ENCODE results near the gene PPP6R3.

Gene PPP6R3

DNA sequence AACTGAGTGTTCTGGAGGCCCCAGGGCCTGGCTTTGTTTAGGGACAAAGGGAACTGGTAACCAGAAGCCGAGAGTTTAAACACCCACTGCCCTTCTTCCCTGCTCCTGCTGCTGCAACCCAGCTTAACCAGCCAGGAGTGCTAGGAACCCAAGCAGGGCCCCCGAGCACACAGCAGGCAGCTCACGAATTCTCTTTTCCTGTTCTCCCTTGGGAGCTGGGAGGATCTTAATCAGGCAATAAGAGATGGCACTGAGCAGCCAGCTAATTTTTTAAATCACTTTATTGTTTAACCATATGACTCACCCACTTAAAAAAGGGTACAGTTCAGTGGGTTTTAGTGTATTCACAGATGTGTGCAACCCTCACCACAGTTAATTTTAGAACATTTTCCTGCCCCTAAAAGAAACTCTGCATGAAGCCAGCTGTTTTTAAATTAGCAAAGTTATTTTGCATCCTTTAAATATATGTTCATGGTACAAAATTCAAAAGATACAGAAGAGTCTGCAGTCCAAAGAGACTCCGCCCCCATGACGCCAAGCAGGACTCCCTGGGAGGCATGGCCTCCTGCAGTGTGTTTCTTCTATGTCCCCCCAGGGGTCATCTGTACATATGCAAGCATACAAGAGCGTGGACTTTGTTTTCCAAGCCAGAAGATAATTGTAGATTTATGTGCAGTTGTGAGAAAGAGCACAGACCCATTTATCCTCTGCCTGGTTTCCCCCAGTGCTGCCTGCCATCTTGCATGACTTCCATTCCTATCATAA, 18.9 kb upstream of the PPP6R3 start:
- DNase-seq (ENCODE audit: low read depth), result peak; percentile 83
- H3K4me3 ChIP-seq (ENCODE audit: low read depth, low read length), result no peak overlapping the region
- TF ChIP-seq POLR2A (IDR thresholded peaks at IDR 0.05; ENCODE audit: extremely low read depth, insufficient read length) (no peak), MAX (IDR thresholded peaks at IDR 0.05; ENCODE audit: low read depth, low read length) (no peak)
- TF ChIP-seq, protein P1, sequence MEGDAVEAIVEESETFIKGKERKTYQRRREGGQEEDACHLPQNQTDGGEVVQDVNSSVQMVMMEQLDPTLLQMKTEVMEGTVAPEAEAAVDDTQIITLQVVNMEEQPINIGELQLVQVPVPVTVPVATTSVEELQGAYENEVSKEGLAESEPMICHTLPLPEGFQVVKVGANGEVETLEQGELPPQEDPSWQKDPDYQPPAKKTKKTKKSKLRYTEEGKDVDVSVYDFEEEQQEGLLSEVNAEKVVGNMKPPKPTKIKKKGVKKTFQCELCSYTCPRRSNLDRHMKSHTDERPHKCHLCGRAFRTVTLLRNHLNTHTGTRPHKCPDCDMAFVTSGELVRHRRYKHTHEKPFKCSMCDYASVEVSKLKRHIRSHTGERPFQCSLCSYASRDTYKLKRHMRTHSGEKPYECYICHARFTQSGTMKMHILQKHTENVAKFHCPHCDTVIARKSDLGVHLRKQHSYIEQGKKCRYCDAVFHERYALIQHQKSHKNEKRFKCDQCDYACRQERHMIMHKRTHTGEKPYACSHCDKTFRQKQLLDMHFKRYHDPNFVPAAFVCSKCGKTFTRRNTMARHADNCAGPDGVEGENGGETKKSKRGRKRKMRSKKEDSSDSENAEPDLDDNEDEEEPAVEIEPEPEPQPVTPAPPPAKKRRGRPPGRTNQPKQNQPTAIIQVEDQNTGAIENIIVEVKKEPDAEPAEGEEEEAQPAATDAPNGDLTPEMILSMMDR (IDR thresholded peaks at IDR 0.05; ENCODE audit: low read depth, low read length), result no peak

- H3K4me3 ChIP-seq (ENCODE audit: low read depth, low read length), result no peak overlapping the region
- no peak for DNase-seq (ENCODE audit: low read depth)
- TF ChIP-seq, protein P1 (IDR thresholded peaks at IDR 0.05; ENCODE audit: low read depth, low read length), result no peak
- TF ChIP-seq MAX (IDR thresholded peaks at IDR 0.05; ENCODE audit: low read depth, low read length) (no peak), MYC (IDR thresholded peaks at IDR 0.05; ENCODE audit: low read depth, low read length) (no peak), POLR2A (IDR thresholded peaks at IDR 0.05; ENCODE audit: extremely low read depth, insufficient read length) (no peak)
These were observed 18.1 kb upstream of the PPP6R3 start for GRCh38 chr11:68442433-68442832.

DNA sequence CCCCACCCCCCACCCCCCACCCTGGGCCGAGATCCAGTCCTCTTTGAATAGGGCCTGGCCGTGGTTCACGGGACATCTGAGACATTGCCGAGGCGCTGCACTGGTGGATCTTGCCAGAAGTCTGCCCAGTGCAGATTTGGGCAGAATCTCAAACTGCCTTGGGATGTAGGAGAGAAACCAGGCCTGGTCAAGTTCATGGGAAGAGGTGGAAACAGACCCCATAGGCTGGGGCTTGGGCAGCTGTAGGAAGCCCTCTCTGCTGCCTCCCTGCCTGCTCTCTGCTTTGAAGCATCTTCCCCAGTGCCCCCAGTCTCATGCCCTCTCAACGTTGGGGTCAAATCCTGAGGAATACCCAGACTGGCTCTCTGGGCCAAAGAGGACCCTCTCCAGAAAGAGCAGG, 16.0 kb upstream of the PPP6R3 start:
- H3K4me3 ChIP-seq (ENCODE audit: low read depth, low read length), result no peak overlapping the region
- TF ChIP-seq POLR2A (IDR thresholded peaks at IDR 0.05; ENCODE audit: extremely low read depth, insufficient read length) (no peak), MYC (IDR thresholded peaks at IDR 0.05; ENCODE audit: low read depth, low read length) (no peak), MAX (IDR thresholded peaks at IDR 0.05; ENCODE audit: low read depth, low read length) (no peak)
- TF ChIP-seq, protein P1 (IDR thresholded peaks at IDR 0.05; ENCODE audit: low read depth, low read length), result no peak

GRCh38 chr11:68445531-68446035, 15.0 kb upstream of the PPP6R3 start:
- no peak for TF ChIP-seq MAX (IDR thresholded peaks at IDR 0.05; ENCODE audit: low read depth, low read length)
- TF ChIP-seq, protein P1 (IDR thresholded peaks at IDR 0.05; ENCODE audit: low read depth, low read length), result no peak
- no peak for TF ChIP-seq POLR2A (IDR thresholded peaks at IDR 0.05; ENCODE audit: extremely low read depth, insufficient read length)
- no peak for TF ChIP-seq MYC (IDR thresholded peaks at IDR 0.05; ENCODE audit: low read depth, low read length)
- DNase-seq (ENCODE audit: low read depth), result no peak
- H3K4me3 ChIP-seq (ENCODE audit: low read depth, low read length), result no peak overlapping the region

More for the DNA sequence above, 16.0 kb upstream of the PPP6R3 start:
- DNase-seq (ENCODE audit: low read depth), result no peak

DNA sequence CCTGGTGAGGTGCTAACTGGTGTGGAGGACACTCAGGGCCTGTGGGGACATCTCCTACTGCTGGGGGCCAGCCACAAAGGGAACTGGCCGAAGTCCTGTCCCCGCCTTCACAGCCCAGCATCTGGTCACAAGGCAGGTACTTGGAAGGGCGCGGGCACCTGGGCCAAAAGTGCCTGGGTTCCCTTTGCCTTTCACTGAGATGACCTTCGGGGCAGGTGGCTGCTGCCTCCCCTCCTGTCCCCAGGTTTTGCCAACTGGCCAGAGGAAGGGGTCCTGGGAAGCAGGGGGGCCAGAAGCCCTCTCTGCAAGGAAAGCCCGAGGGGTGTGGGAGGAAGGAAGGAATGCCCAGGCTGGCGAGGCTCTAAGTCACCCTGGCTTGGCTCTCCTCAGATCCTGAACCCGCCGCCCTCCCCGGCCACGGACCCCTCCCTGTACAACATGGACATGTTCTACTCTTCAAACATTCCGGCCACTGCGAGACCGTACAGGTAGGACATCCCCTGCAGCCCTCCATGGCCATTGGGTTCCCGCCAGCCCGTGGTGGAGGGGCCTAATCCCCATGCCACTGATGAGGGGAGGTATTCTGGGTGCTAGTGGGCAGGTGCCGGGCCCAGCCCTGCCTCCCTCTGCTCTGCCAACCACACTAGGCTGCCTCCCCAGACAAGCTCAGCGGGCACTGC, 14.4 kb upstream of the PPP6R3 start:
- TF ChIP-seq MAX (IDR thresholded peaks at IDR 0.05; ENCODE audit: low read depth, low read length), result no peak
- H3K4me3 ChIP-seq (ENCODE audit: low read depth, low read length), result no peak overlapping the region
- no peak for DNase-seq (ENCODE audit: low read depth)
